GM21723 (cell line): ENCODE data around the gene RAD51B.
"Not testable (repeated sequence)": the region's sequence is repeated elsewhere in the genome, so short reads cannot be mapped to it uniquely, and the experiment has no call there.

Source experiments
- ATAC-seq: cut with Tn5 transposase; IDR thresholded peaks from one replicate; pipeline ENCODE4 v1.9.1; 2021; ENCODE audit warnings: mild to moderate bottlenecking, moderate library complexity; ENCODE audit not compliant: unreplicated experiment

Gene RAD51B

DNA sequence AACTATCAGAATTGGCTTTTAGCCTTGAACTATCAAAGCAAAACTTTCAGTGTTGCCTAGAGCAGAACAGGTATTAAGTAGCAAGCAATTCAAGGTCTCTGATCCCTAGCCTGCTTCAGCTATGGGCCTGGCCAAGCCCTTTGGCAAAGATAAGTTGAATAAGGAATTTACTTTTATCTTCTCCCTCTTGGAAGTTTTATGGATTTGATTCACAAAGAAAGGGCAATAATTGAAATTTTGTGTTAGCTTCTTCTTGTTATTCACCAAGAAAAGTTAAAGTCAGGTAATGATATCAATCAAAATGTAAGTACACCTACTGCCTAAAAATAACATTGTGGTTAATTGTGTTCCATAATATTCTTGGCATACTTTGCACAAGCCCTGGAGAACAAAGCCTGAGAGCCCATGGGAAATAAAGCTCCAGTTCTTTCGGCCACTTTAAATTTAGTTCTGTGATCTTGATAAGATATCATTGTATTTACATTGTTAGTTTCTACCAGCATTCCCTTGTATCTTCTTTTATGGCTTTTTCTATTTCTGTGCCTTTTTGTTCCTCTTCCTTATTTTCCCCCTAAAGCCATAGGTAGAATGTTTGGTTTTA is 158.0 kb downstream of the RAD51B start:
- no peak for ATAC-seq

DNA sequence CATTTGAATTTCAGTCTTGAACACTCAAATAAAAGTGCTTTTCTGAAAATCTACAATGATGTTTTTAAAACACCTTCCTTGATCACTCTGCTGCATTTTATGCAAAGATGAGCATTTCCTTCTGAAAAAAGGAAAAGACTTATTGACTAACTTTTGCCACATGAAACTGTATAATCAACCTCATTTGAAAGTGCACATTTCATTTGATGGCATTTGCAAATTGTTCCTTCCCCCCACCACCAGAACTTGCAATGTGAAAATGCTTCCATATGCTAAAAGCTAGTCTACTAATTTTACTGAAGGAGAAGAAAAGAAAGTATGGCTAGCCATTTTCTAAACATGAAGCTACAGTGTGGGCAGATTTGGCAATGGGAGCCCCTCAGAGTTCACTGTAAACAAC is 159.2 kb downstream of the RAD51B start:
- no peak for ATAC-seq

DNA sequence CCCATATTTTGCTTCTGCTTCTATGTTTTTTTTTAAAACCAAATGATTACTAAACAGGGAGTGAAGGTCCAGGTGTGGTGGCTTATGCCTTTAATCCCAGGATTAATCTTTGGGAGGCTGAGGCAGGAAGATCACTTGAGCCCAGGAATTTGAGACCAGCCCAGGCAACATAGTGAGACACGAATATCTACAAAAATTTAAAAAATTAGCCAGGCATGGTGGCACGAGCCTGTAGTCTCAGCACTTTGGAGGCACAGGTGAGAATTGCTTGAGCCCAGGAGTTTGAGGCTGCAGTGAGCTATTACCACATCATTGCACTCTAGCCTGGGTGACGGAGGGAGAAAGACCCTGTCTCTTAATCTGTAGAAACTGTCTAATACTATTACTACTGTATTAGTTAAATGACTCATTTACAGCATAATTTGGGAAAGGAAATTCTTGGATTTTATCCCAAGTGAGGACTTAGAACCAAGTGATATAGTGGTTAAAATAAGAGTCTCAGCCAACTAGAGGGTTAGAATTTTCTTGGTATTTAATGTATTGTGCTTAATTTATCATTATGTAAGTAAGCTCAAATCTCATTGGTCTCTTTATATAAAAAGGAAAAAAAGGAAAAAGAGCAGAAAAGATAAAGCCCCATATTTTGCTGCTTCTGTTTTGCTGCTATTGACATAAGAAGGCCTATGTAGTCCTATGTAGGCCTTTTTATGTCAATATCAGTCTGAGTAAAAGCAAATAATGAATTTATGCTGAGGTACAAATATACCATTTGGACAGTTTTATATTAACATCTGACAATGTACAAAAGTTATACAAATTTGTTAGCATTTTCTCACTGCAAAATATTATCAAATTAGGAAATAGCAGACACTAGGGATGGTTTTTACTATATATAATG is 163.4 kb downstream of the RAD51B start:
- ATAC-seq, result no peak

DNA sequence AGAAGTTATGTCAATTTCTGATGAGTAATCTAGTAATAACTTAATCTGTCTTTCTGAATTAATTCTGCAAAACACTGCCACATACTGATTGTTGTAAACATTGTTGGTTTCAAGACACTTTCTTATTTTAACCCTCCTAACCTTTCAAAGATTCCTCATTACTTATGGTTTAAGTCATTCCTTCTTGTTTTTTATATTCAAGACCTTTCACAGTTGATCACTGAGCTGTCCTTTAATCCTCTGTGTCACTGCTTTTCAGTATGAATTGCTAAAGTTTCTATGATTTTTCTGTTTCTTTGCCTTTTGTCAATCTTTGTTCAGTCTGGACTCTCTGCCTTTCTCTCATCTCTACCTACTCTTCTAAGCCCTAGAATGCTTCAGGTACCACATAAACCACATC is 164.7 kb downstream of the RAD51B start:
- ATAC-seq, result no peak

DNA sequence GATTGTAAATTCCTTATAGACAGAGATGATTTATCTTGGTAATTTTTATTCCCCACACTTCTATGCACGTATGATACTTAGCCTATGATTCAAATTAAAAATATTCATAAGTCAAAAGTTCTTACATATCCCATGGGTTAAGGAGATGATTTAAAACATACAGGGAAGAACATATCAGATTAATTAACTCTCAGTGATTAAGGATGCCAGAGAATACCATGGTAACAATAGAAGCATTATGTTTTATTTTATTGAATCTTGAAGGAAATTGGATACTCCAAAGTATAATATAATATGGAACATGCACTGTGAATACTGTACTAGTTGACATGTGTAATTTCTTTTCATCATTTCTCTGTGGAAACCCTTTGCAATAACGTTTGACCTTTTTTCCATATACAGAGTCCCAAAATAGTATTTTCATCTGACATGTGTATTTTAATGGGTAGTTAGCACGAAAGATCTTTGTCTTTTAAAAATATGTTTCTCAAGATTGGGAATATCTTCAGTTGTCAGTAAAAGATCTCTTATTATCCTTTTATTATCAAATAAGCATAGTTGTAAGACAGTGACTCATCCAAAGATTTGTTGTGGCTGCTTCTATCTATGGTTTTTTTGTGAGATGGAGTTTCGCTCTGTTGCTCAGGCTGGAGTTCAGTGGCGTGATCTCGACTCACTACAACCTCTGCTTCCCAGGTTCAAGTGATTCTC is 166.7 kb downstream of the RAD51B start:
- no peak for ATAC-seq

DNA sequence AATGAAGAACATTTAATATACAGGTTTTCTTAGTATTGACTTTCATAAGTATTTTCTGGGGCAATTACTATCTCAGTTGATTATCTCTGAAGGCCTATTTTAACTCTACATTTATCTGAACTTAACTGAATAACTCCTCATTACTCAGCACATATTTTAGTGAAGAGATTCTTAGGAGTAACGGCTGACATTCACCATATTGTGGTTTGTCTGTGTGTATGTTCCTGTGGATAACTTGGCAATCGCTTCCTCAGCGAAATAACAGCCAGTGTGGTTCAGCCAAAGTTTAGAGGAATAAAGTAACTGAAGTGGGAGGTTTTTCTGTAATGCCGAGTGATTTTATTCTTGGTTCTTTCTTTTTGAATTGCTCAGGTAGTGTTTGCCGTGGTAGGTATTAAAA is 168.0 kb downstream of the RAD51B start:
- no peak for ATAC-seq

DNA sequence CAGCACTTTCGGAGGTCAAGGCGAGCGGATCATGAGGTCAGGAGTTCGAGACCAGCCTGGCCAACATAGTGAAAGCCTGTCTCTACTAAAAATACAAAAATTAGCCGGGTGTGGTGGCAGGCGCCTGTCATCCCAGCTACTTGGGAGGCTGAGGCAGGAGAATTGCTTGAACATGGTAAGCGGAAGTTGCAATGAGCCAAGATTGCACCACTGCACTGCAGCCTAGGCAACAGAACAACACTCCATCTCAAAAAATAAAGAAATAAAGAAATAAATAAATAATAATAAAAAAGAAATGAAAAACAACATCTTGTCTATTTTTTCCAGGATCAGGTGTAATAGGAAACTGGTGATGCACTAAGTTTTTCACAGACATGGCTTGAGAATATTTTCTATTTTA is 168.6 kb downstream of the RAD51B start:
- not testable (repeated sequence) for ATAC-seq

DNA sequence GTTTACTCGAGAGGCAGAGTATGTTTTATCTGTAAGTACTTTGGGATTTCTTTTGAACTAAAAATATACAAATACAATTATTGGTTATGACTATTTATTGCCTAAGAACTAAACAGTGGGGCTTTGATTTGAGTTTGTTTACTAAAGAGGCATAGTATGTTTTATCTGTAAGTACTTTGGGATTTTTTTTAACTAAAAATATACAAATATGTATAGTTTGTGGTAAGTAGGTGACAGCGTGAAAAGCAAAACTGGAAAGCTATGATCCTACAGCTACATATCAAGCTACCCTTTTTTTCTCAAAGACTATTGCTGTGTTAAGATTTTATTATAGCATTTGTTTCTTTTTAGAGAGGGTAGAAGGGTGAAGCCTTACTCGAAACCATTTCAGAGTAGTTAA is 171.0 kb downstream of the RAD51B start:
- ATAC-seq, result no peak

DNA sequence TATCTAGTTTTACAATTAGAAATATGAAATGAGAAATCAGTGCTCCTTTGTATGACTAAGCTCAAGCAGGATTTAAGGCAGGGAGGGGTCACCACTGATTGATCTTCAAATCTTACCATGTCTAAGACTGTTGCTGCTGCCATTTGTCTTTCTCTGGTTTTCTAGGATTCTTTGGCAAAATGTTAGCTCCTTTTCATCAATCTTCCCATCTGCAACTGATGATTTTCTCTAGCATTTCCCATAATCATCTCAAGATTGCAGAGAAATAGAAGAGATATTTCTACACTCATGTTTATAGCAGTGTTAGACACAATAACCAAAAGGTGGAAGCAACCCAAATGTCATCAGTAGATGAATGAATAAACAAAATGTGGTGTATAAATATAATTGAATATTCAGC is 175.0 kb downstream of the RAD51B start:
- ATAC-seq, result no peak

DNA sequence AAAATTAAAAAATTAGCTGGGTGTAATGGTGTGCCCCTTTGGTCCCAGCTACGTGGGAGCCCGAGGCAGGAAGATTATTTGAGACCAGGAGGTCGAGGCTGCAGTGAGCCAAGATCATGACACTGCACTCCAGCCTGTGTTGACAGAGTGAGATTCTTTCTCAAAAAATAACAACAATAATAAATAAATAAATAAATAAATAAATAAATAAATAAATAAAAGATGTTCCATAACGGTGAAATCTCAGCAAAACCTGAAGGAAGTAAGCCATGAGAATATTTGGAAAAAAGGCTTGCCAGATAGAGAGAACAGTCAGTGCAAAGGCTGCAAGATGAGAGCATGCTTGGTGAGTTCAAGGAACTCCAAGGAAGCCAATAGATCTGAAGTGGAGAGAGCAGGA is 176.7 kb downstream of the RAD51B start:
- no peak for ATAC-seq

DNA sequence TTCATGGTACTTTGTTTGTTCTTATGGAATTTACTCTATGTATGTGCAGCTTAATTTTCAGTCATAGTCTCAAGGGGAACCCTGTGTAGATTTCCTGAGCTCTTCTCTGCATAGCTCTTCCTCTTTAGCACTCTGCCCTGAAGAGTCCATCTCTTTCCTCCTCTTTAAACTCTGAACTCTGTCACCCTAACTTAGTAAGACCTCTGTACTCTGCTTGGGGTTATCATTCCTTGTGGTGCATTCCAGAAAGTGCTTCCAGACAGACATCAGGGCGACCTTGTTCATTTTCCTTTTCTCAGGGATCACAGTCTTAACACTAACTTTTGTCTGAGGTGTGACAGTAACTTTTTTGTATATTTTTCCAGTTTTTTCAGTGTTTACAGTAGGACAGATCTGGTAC is 179.3 kb downstream of the RAD51B start:
- no peak for ATAC-seq

DNA sequence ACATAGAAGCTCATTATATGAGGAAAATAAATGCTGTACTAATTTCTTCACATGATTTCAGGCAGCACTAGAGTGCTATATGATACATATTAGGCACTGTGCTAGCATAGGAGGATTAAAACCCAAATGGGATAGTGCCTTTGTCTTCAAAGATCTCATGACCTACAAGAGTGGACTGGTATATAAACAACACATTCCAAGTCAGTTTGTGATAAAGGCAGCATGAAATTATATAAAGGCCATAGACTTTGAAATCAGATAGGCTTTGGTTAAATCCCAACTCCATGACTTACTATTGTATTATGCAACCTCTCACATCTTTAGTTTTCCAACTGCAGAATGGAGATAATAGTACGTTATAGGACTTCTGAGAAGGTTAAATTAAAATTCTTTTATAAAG is 179.7 kb downstream of the RAD51B start:
- no peak for ATAC-seq

DNA sequence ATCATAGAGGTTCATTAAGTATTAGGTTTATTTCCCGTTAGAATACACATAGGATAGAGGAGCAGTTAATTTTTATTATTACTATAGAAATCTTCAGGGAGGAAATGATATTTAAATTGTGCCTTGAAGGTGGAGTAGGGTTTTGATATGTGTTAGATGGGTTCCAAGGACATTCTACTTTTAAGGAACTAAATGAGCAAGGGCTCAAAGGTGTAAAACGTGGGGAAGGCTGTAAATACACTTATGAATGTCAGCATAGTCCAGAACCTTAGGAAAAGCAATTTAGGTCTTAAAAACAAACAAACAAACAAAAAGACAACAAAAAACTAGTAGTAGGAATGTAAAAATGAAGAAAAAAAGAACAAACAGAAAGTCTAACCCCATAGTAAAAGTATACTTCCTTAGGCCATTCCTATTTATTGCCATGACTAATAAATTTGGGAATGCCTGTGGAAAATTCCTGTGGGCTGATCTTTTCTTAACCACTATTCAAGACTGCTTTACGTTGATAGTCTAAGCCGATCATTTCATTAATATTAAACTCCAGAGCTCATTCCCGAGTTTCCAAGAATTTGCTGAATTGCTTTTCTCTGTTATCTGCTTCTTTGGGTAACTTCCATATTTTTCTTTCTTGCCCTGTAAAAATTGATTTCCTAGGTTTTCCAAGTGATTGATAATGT is 180.3 kb downstream of the RAD51B start:
- ATAC-seq, result no peak

DNA sequence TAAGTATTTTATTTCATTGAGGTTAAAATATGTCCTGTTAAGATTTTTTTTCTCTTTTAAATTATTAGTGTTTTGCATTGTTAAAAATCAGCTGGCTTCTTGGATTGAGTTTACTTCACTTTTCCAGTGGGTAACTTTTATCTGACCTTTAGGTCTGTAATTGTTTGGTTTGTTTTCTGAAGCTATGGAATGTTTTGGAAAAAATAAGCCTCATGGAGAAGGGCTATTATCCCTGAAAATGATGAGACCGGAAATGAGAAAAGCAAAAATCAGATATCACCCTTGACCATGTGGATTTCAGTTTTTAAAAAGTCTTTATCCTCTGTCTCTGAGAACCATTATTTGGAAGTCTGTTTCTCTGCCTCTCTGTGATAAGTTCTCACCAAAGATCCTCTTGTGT is 180.9 kb downstream of the RAD51B start:
- ATAC-seq, result no peak

DNA sequence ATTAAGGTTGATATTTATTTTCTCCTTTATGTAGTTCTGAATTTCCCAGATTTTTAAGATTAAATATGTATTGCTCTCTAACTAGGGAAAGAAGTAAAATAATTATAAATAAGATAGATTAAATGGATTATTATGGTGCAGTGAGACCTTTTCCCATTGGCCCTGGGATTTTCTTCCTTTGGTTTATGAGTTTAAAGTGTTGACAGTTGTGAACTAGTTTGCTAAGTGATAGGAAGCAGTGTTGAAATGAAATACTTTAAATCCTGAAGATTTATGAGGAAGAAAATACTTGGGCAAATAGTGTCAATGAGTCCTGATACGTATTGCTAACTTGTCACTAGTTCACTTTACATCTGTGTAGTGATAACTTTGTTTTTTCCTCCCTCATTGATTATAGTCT is 188.9 kb downstream of the RAD51B start:
- ATAC-seq, result no peak

DNA sequence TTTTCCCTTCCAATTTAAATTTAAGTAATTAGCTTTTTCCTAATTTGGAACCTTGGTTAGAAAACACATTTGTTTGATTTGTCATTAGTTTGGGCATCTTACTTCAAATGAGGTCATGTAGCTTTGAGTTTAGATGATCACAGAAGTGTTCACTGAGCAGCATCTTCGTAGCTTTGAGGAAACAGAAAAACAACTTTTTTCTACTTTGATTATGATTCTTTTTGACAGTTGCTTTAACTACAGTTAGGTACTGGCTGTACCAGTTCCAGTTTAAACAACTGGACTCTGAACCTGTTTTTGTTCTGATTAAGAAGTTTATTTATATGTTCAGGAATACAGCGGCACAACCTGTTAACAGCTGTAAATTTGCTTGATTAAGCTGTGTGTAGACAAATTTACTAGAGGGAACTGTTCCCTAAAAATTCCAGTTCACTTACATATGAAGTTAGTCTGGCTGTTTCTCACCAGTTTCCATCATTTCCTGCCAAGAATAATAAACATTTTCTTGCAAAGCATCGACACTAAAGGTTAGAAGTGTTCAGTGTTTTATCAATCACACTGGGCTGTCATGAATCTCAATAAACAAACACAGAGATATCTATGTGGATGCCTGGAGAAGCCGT is 191.9 kb downstream of the RAD51B start:
- ATAC-seq, result no peak

DNA sequence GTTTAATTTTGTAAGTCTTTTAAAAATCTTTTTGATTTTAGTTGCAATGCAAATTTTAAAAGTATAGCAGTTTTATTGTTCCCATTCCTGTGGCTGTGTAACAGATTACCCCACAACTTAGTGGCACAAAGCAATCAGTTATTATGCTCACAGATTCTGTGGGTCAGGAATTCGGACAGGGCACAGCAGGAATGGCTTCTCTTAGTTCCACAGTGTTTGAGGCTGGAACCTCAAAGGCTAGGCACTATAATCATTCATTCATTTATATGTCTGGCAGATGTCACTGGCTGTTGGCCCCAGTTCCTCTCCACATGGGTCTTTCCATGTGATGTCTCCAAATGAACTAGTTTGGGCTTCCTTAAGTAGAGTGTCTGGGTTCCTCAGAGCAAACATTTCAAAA is 193.3 kb downstream of the RAD51B start:
- ATAC-seq, result no peak

DNA sequence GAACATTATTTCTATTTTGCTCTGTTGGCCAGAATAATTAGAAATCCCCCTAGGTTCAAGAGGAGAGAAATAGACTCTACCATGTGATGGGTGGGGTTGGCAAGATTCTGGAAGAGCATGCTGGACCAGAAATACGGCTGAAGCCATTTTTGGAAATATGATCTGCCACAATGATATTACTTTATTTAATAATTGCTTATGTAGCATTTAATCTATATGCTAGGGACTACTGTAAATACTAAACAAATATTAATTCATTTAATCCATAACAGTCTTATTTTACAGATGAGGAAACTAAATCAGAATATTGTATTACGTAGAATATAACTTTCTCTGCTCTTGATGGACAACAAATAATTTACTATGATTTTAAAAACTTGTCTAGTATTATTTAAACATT is 193.7 kb downstream of the RAD51B start:
- no peak for ATAC-seq

DNA sequence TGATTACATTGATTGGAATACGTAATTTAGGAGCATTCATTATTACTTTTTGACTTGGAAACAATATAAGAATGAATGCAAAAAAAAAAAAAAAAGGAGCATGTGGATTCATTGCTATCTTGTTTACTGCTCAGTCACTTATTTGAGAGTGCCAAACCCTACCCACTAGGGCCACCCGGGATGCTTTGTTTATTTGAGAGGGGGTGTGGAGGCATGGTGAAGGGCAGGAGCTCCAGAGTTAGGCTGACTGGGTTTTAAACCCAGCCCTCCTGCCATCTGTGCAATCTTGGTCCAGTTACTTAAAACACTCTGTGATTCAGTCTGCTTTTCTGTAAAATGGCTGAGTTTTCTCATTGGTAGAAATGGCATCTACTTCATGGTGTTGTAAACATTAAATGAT is 195.2 kb downstream of the RAD51B start:
- ATAC-seq, result no peak

DNA sequence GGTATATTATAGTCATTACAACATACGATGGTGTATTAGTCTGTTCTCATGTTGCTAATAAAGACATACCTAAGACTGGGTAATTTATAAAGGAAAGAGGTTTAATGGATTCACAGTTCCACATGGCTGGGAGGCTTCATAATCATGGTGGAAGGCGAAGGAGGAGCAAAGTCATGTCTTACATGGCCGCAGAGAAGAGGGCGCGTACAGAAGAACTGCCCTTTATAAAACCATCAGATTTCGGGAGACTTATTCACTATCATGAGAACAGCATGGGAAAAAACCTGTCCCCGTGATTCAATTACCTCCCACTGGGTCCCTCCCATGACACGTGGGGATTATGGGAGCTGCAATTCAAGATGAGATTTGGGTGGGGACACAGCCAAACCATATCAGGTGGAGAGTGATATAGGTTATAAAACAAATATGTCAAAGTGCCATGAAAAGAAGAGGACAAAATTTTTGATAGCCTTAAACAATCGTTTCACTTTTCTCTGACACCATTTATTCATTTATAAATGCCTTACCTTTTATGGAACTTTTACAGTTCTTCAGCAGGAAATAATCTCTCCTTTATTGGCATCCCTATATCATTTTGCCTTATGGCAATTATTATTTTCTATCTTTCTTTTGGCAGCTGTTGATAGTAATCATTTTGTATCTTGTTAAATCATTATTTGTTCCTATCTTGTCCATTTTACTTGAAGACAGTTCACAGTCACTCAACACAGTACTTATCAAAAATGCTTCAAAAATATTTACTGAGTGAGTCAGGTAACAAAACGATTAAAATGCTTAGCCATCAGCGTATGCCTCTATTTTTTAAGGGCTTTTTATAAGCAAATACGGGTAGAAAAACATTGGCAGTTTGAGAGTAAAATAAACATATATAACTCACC is 196.0 kb downstream of the RAD51B start:
- ATAC-seq, result no peak
